H1 (cell line): ENCODE measurements around the gene UHRF1. TPM values are rescaled to one million over a fixed set of nuclear protein-coding genes. Genes with fewer than 3 reads are reported as not detected.
A peak's percentile ranks its signal among the peaks of the same experiment; 100 is the strongest.

Experiments used
- CHD2 ChIP-seq: IDR thresholded peaks from 2 replicates; pipeline ENCODE4 v1.6.1; 2012; ENCODE audit warnings: low read length, improper control_type of control experiment
- GTF2F1 ChIP-seq: IDR thresholded peaks from 2 replicates; pipeline ENCODE4 v1.6.1; 2012; ENCODE audit warnings: low read depth, low read length, improper control_type of control experiment, borderline replicate concordance
- polyA plus RNA-seq, 7 experiments: library from polyadenylated mRNA; depleted of rRNA in 3 of 7; stranded (reverse) in 5 of 7; unstranded in 2 of 7; fragments of >200 nt in 5 of 7; fragments of 200-250 nt in 2 of 7; gene quantifications; 1 replicate in 5 of 7; 2 replicates in 1 of 7; 4 replicates in 1 of 7; pipeline versions ENCODE4 v1.2.1 to v1.2.3, GENCODE V29; 2011 to 2013; ENCODE audit warnings: missing spikeins in 2 of 7, mixed read lengths in 2 of 7
- total RNA-seq: library from RNA; stranded (reverse); fragmentation: NEBNext Ultra II Directional; extraction: Animal tissue kit (Norgen Biotek cat#: 25700); gene quantifications from 2 replicates; pipeline ENCODE4 v1.2.1, GENCODE V29; 2021

UHRF1 gene
- total and polyA plus RNA-seq, 2 of the 8 experiments (the other 6 are each of a cell fraction or from before 2014, with no cell fraction given) = 14.7 to 65.8 TPM

DNA sequence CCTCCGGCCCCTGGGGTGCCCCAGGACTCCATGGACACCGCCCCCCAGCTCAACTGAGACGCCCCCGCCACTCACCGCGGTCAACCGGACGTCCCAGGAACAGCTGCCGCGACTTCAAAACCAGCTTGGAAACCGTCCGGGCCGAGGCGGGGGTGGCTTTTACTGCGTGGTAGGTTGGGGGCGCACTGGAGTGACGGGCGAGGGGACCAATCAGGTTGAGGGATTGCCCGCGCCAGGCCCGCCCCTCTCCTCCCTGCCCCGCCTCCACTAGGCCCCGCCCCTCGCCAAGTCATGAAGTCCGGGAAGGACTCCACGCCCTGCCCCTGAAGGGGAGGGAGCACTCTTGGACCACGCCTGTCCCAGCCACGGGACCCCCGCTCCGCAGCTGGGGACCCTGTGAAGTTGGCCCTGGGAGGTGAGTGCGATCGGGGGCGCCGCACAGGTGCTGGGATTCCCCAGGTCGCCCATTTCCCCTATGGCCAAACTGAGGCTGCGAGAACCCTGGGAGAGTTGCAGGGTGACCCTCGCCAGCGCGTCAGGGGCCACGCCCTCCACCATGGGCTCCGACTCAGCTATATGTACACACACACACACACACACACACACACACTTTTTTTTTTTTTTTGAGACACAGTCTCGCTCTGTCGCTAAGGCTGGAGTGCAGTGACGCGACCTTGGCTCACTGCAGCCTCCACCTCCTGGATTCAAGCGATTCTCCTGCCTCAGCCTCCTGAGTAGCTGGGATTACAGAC lies 41.6 kb upstream of the UHRF1 start, which contains the start of gene PLIN3 (continued):
- peak; percentile 73; the same call in 1 of the 2 replicates for TF ChIP-seq CHD2
- TF ChIP-seq GTF2F1 = no peak
- TF ChIP-seq, all 59 proteins: peak for 9
